ENCODE data around the gene IL20RB.
A peak's percentile ranks its signal among the peaks of the same experiment; 100 is the strongest.
"Not testable (repeated sequence)": the region's sequence is repeated elsewhere in the genome, so short reads cannot be mapped to it uniquely, and the experiment has no call there.

Gene IL20RB

GRCh38 chr3:136979684-136980083, 21.9 kb downstream of the IL20RB start:
- H3K36me3 ChIP-seq (replicated peaks) = no peaks in the 10 kb centered on the region
- in situ Hi-C loops (cut with HindIII; ENCODE audit: low pct_ligation_motif_present, low sequenced_read_pairs) = loop anchor here (25.0 kb wide), 1 partner anchor 192 kb away; no protein-coding TSS in a partner anchor
- H3K27ac ChIP-seq = no peak overlapping the region
- no peaks in the 10 kb centered on the region for H3K27me3 ChIP-seq (replicated peaks)
- no peak for DNase-seq
- TF ChIP-seq CTCF (IDR thresholded peaks at IDR 0.05; ENCODE audit: low read depth, low read length, missing control alignments) = no peak
- H3K4me3 ChIP-seq (ENCODE audit: low read depth, low read length) = no peak overlapping the region

- no peak overlapping the region for H3K27ac ChIP-seq
- TF ChIP-seq CTCF (IDR thresholded peaks at IDR 0.05; ENCODE audit: low read depth, low read length, missing control alignments) = no peak
- no peak overlapping the region for H3K4me3 ChIP-seq (ENCODE audit: low read depth, low read length)
- no peak for DNase-seq
- H3K36me3 ChIP-seq (replicated peaks) = no peaks in the 10 kb centered on the region
- in situ Hi-C loops (cut with HindIII; ENCODE audit: low pct_ligation_motif_present, low sequenced_read_pairs) = loop anchor here (25.0 kb wide), 1 partner anchor 195 kb away; no protein-coding TSS in a partner anchor
- no peaks in the 10 kb centered on the region for H3K27me3 ChIP-seq (replicated peaks)
Observed at GRCh38 chr3:136982033-136982432, 24.2 kb downstream of the IL20RB start.

- no peak for TF ChIP-seq CTCF (IDR thresholded peaks at IDR 0.05; ENCODE audit: low read depth, low read length, missing control alignments)
- DNase-seq = no peak
- in situ Hi-C loops (cut with HindIII; ENCODE audit: low pct_ligation_motif_present, low sequenced_read_pairs) = loop anchor here (25.0 kb wide), 1 partner anchor 195 kb away; no protein-coding TSS in a partner anchor
- Histone ChIP-seq H3K27me3 (replicated peaks) (no peaks in the 10 kb centered on the region), H3K4me3 (ENCODE audit: low read depth, low read length) (no peak overlapping the region), H3K36me3 (replicated peaks) (no peaks in the 10 kb centered on the region), H3K27ac (no peak overlapping the region)
Observed at GRCh38 chr3:136982520-136983138, 24.8 kb downstream of the IL20RB start.

- peak; percentile 13 for DNase-seq
- H3K27ac ChIP-seq = no peak overlapping the region
- H3K4me3 ChIP-seq (ENCODE audit: low read depth, low read length) = no peak overlapping the region
- in situ Hi-C loops (cut with HindIII; ENCODE audit: low pct_ligation_motif_present, low sequenced_read_pairs) = loop anchor here (25.0 kb wide), 1 partner anchor 198 kb away; no protein-coding TSS in a partner anchor
- no peak for TF ChIP-seq CTCF (IDR thresholded peaks at IDR 0.05; ENCODE audit: low read depth, low read length, missing control alignments)
- no peaks in the 10 kb centered on the region for H3K27me3 ChIP-seq (replicated peaks)
- H3K36me3 ChIP-seq (replicated peaks) = no peaks in the 10 kb centered on the region
Observed at GRCh38 chr3:136984837-136985236, 27.1 kb downstream of the IL20RB start.

- not testable (repeated sequence) for H3K27ac ChIP-seq; H3K27me3 ChIP-seq (replicated peaks); DNase-seq; H3K4me3 ChIP-seq (ENCODE audit: low read depth, low read length); H3K36me3 ChIP-seq (replicated peaks)
- in situ Hi-C loops (cut with HindIII; ENCODE audit: low pct_ligation_motif_present, low sequenced_read_pairs) = loop anchor here (25.0 kb wide), 1 partner anchor 200 kb away; no protein-coding TSS in a partner anchor
Observed at GRCh38 chr3:136987398-136987980, 29.7 kb downstream of the IL20RB start.

- DNase-seq = no peak
- in situ Hi-C loops (cut with HindIII; ENCODE audit: low pct_ligation_motif_present, low sequenced_read_pairs) = loop anchor here (25.0 kb wide), 1 partner anchor 201 kb away; no protein-coding TSS in a partner anchor
- H3K36me3 ChIP-seq (replicated peaks) = no peaks in the 10 kb centered on the region
- no peak overlapping the region for H3K4me3 ChIP-seq (ENCODE audit: low read depth, low read length)
- no peak overlapping the region for H3K27ac ChIP-seq
- H3K27me3 ChIP-seq (replicated peaks) = no peaks in the 10 kb centered on the region
- TF ChIP-seq CTCF (IDR thresholded peaks at IDR 0.05; ENCODE audit: low read depth, low read length, missing control alignments) = no peak
Observed at GRCh38 chr3:136988651-136989050, 30.9 kb downstream of the IL20RB start.

All from brain microvascular endothelial cell (primary cell).